Thoracic aorta (tissue), 2 donors: ENCODE measurements around the gene PLAGL1. TPM values are rescaled to one million over a fixed set of nuclear protein-coding genes. Genes with fewer than 3 reads are reported as not detected.

Experiments
- ATAC-seq: fragments of 150-250 bp; one replicate; pipeline ENCODE4 v1.8.0; 2017; ENCODE audit warnings: low read depth; ENCODE audit not compliant: insufficient number of reproducible peaks, low FRiP score
- DNase-seq: peaks from one replicate; pipeline ENCODE4 v3.0.0-alpha.2; 2020; ENCODE audit warnings: low spot score
- H3K27ac ChIP-seq, 2 donors: fragments of 200-600 bp; sonication (generic); 1 replicate in 1 of 2; 2 replicates in 1 of 2; pipeline ENCODE4 v1.5.1; 2016; ENCODE audit warnings: mild to moderate bottlenecking in 2 of 2, moderate library complexity in 2 of 2
- H3K27me3 ChIP-seq: fragments of 200-600 bp; sonication (generic); replicated peaks from 2 replicates; pipeline ENCODE4 v1.6.0; 2016; ENCODE audit warnings: mild to moderate bottlenecking; ENCODE audit not compliant: insufficient read depth
- H3K36me3 ChIP-seq: fragments of 200-600 bp; sonication (generic); one replicate; pipeline ENCODE4 v1.5.1; 2016
- H3K4me1 ChIP-seq, 2 donors: fragments of 200-600 bp; sonication (generic); 1 replicate in 1 of 2; 2 replicates in 1 of 2; pipeline versions ENCODE4 v1.5.1 to v1.6.0; 2016; ENCODE audit warnings: low read depth in 2 of 2, mild to moderate bottlenecking in 1 of 2; ENCODE audit not compliant: control insufficient read depth in 1 of 2
- H3K4me3 ChIP-seq: fragments of 200-600 bp; sonication (generic); 2 replicates; pipeline ENCODE4 v1.5.1; 2016; ENCODE audit warnings: mild to moderate bottlenecking
- H3K9me3 ChIP-seq: fragments of 200-600 bp; sonication (generic); 2 replicates; pipeline ENCODE4 v1.5.1; 2016
- total RNA-seq, 2 donors: library from RNA; depleted of rRNA; stranded (reverse); fragments of >200 nt; gene quantifications; one replicate each; pipeline versions ENCODE4 v1.1.0 to v1.2.3, GENCODE V29; 2016
- TF ChIP-seq, protein P1 (sequence below): fragments of 200-600 bp; sonication (generic); IDR thresholded peaks from one replicate; pipeline ENCODE4 v1.5.1; 2019; ENCODE audit warnings: antibody characterized with exemption

The PLAGL1 gene
- total RNA-seq, 2 donors from 2014 or later, result 33.6 to 74.7 TPM

DNA sequence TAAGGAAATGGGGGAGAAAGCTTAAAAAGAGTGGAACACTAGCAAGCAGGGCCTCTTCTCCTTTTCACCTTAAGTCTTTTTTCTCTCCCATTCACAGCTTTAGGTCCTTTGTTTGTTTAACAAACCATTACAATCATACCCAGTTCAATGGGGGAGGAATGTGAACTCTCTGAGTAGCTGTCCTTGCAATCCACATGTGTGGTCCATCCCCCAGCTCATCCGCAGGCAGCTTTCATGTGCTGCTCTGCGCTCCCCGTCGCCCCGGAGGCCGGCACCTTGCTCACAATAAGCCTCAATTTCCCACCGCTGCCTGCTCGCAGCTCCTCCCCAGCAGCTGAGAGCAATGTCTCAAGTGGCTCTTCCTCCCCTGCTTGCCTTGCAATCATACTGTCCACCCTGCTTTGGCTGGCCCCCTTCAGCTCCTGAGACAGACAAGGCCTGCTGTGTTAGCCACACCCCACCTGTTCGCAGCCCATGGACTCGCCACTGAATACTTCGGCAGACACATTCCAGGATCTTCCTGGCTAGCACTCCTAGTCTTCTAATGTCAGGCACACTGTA is 49.1 kb downstream of the PLAGL1 start:
- no peaks in the 10 kb centered on the region for H3K4me1 ChIP-seq
- H3K36me3 ChIP-seq, result no peaks in the 10 kb centered on the region
- TF ChIP-seq, protein P1, sequence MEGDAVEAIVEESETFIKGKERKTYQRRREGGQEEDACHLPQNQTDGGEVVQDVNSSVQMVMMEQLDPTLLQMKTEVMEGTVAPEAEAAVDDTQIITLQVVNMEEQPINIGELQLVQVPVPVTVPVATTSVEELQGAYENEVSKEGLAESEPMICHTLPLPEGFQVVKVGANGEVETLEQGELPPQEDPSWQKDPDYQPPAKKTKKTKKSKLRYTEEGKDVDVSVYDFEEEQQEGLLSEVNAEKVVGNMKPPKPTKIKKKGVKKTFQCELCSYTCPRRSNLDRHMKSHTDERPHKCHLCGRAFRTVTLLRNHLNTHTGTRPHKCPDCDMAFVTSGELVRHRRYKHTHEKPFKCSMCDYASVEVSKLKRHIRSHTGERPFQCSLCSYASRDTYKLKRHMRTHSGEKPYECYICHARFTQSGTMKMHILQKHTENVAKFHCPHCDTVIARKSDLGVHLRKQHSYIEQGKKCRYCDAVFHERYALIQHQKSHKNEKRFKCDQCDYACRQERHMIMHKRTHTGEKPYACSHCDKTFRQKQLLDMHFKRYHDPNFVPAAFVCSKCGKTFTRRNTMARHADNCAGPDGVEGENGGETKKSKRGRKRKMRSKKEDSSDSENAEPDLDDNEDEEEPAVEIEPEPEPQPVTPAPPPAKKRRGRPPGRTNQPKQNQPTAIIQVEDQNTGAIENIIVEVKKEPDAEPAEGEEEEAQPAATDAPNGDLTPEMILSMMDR, result no peak
- ATAC-seq (no peak), DNase-seq (no peak)
- H3K27me3 ChIP-seq, result no peaks in the 10 kb centered on the region
- H3K4me3 ChIP-seq, result no peak overlapping the region
- no peak overlapping the region for H3K27ac ChIP-seq
- no peaks in the 10 kb centered on the region for H3K9me3 ChIP-seq

DNA sequence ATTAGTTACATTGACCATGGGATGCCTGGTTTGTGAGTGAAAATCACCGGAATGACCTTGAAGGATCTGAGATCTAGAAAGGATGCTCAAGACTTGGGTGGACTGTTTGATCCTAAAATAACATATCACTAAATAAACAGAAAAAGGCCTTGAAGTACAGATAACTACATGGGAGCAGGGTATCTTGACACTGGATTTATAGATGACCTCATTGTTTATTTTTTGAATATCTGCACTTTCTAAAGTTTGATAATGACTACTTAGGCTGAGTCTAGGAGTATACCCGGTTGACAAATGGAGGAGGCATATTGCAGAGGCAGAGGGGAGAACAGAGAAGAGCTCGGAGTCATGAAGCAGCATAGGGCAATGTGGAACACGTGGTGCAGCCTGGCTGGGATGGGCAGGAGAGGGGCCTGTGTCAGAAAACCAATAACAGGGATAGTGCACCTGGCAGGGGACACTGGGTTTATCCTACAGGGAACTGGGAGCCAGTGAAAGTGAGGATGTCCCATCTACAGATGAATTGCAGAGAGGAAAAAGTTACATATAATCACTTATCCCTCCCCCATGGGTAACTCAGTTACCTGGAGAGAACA is 50.3 kb downstream of the PLAGL1 start:
- no peaks in the 10 kb centered on the region for H3K36me3 ChIP-seq
- TF ChIP-seq, protein P1, result no peak
- H3K4me3 ChIP-seq, result no peak overlapping the region
- H3K4me1 ChIP-seq, result no peaks in the 10 kb centered on the region
- H3K27ac ChIP-seq, result no peak overlapping the region
- DNase-seq, result no peak
- ATAC-seq, result no peak
- H3K27me3 ChIP-seq, result no peaks in the 10 kb centered on the region
- no peaks in the 10 kb centered on the region for H3K9me3 ChIP-seq

DNA sequence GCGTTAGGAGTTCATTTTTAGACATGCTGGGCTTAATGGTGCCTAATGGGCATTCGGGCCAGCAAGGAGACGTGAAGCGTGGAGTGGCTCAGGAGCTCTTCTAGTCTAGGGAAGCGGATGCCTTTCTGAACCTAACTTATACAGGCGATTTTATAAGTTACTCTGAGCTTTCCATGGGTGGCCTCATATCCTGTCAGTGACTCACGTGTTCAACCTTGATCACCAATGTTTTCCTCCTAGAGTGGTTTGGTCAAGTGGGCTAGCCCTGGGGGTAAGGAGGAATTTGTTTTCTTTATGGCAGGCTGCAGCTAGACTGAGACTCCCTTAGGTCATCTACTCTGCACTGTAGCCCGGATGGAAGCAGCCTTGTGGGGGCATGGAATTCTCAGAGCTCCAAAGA is 52.1 kb downstream of the PLAGL1 start:
- H3K36me3 ChIP-seq, result no peaks in the 10 kb centered on the region
- ATAC-seq, result no peak
- no peak overlapping the region for H3K4me3 ChIP-seq
- H3K4me1 ChIP-seq, result no peaks in the 10 kb centered on the region
- no peaks in the 10 kb centered on the region for H3K9me3 ChIP-seq
- TF ChIP-seq, protein P1, result no peak
- DNase-seq, result no peak
- H3K27ac ChIP-seq, result no peak overlapping the region
- no peaks in the 10 kb centered on the region for H3K27me3 ChIP-seq

DNA sequence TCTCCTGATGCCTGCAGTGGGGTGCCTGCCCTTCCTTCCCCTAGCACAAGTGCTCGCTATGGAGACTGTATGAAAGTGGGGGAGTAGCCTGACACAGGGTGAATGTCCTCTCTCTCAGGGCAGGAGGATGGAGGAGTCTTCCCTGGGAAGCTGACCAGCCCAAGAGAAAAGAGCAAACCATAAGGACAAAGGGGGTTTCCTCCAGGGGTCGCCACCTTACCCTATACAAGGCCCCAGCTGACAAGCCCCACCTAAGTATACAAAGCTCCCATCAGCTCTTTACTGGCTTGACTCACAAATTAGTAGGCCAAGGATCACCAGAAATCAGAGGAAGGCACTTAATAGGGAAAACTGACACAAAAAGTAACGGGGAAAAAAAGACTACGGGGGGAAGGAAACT is 54.1 kb downstream of the PLAGL1 start:
- Histone ChIP-seq H3K27me3 (no peaks in the 10 kb centered on the region), H3K4me3 (no peak overlapping the region), H3K27ac (no peak overlapping the region), H3K9me3 (no peaks in the 10 kb centered on the region), H3K4me1 (no peaks in the 10 kb centered on the region), H3K36me3 (no peaks in the 10 kb centered on the region)
- TF ChIP-seq, protein P1, result no peak
- DNase-seq (no peak), ATAC-seq (no peak)

DNA sequence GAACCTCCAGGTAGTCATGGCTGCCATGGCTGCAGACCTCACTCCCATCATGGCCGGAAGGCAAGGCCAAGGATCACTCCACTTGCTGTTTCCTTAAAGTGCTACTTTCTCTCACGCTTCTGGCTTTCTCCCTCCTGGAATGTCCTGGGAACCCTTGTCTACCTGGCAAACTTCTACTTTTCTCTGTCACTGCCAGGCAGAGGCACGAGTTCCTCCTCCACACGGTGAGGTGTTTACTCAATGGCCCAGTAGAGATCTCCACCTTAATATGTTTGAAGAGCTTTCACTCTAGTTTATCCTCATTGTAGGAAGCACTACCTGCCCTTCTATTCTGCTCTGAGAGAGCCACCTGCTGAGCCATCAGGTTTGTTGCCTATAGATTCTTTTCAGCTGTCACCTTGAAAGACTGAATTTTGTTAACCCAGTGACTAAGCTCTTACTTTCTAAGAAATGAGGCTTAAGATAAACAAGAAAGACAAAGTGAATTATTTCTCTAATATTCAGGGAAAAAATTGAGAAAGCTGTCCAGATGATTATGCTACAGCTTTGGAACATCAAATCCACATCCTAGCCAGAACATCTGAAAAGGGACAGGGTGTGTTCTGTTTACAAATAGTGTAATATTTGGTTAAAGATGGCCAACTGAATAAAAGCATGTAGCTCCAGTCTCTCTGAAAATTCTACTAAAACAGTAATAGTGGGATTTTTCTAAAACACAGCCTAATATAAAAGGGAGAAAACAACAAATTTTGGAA is 54.9 kb downstream of the PLAGL1 start:
- H3K27ac ChIP-seq, result no peak overlapping the region

More for the DNA sequence above, 54.9 kb downstream of the PLAGL1 start:
- no peaks in the 10 kb centered on the region for H3K36me3 ChIP-seq
- H3K27me3 ChIP-seq, result no peaks in the 10 kb centered on the region
- no peak for DNase-seq
- H3K9me3 ChIP-seq, result no peaks in the 10 kb centered on the region
- TF ChIP-seq, protein P1, result no peak
- no peak overlapping the region for H3K4me3 ChIP-seq
- no peaks in the 10 kb centered on the region for H3K4me1 ChIP-seq
- no peak for ATAC-seq
